ENCODE results near the gene ADK.

DNA sequence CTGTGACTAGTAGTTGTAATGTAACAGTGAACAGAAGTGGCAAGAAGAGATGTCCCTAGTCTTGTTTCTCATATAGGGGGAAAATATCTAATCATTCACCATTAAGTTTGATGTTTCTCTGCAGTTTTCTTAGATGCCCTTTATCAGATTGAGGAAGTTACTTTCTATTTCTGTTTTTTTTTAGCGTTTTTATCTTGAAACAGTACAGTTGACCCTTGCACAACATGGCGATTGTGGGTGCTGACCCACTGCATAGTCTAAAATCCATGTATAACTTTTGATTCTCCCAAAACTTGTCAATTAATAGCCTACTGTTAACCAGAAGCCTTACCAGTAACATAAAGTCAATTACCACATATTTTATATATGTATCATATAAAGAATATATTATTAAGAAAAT is 192.0 kb downstream of the ADK start:
- TF ChIP-seq, protein P1, sequence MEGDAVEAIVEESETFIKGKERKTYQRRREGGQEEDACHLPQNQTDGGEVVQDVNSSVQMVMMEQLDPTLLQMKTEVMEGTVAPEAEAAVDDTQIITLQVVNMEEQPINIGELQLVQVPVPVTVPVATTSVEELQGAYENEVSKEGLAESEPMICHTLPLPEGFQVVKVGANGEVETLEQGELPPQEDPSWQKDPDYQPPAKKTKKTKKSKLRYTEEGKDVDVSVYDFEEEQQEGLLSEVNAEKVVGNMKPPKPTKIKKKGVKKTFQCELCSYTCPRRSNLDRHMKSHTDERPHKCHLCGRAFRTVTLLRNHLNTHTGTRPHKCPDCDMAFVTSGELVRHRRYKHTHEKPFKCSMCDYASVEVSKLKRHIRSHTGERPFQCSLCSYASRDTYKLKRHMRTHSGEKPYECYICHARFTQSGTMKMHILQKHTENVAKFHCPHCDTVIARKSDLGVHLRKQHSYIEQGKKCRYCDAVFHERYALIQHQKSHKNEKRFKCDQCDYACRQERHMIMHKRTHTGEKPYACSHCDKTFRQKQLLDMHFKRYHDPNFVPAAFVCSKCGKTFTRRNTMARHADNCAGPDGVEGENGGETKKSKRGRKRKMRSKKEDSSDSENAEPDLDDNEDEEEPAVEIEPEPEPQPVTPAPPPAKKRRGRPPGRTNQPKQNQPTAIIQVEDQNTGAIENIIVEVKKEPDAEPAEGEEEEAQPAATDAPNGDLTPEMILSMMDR (conservative IDR thresholded peaks at IDR 0.05) = no peak
- no peak for TF ChIP-seq ZFX (IDR thresholded peaks at IDR 0.05)
